Testis (tissue), 3 donors: Measurements from ENCODE around the gene VILL. TPM values are rescaled to one million over a fixed set of nuclear protein-coding genes. Genes with fewer than 3 reads are reported as not detected.

Experiments
- DNase-seq: peaks from one replicate; pipeline ENCODE4 v3.0.0-alpha.2; 2019
- H3K27ac ChIP-seq, 2 donors: fragments of 200-600 bp; sonication (generic); one replicate each; pipeline ENCODE4 v1.5.1; 2019
- H3K27me3 ChIP-seq: fragments of 200-600 bp; sonication (generic); one replicate; pipeline ENCODE4 v1.5.1; 2019
- H3K36me3 ChIP-seq: fragments of 200-600 bp; sonication (generic); one replicate; pipeline ENCODE4 v1.5.1; 2017; ENCODE audit warnings: low read depth; ENCODE audit errors: missing control alignments
- H3K4me1 ChIP-seq: fragments of 200-600 bp; sonication (generic); one replicate; pipeline ENCODE4 v1.5.1; 2019
- H3K4me3 ChIP-seq, 2 donors: fragments of 200-600 bp; sonication (generic); one replicate each; pipeline ENCODE4 v1.5.1; 2017 to 2019
- H3K9me3 ChIP-seq: fragments of 200-600 bp; sonication (generic); one replicate; pipeline ENCODE4 v1.5.1; 2017
- POLR2A ChIP-seq: fragments of 450-650 bp; IDR thresholded peaks from one replicate; pipeline ENCODE4 v1.6.1; 2017; ENCODE audit warnings: antibody characterized with exemption, mild to moderate bottlenecking, moderate library complexity
- WGBS, 2 donors: methylation state at CpG; one replicate each; pipeline ENCODE4 v1.1.5; 2018; 5-methylcytosine and 5-hydroxymethylcytosine counted together
- intact Hi-C: fragments of 100-400 bp; cut with DNase I; formaldehyde crosslinking; loops from one replicate; pipeline ENCODE4 v1.15.1; 2023; ENCODE audit warnings: low total_unique reads
- polyA plus RNA-seq: library from polyadenylated mRNA; stranded (reverse); fragments of 350-450 nt; fragmentation: Illumina TruSeq; extraction: RNeasy Lipid Tissue Mini Kit (QIAGEN cat#74804); gene quantifications from one replicate; pipeline ENCODE4 v1.2.3, GENCODE V29; 2014; ENCODE audit warnings: low read depth, low replicate concordance; ENCODE audit not compliant: insufficient read depth
- total RNA-seq, 2 donors: library from RNA; depleted of rRNA; stranded (reverse); fragments of >200 nt; gene quantifications; one replicate each; pipeline ENCODE4 v1.2.3, GENCODE V29; 2016
- TF ChIP-seq, protein P1 (sequence below), 3 experiments: fragments of 450-650 bp in 2 of 3; fragments of 200-600 bp in 1 of 3; sonication (generic) in 1 of 3; IDR thresholded peaks; one replicate each; pipeline ENCODE4 v1.5.1; 2016 to 2019; ENCODE audit warnings: antibody characterized with exemption in 3 of 3, mild to moderate bottlenecking in 2 of 3, moderate library complexity in 1 of 3

VILL gene
- total and polyA plus RNA-seq, 3 donors from 2014 or later, result 9.5 to 17.4 (median 16.3) TPM

DNA sequence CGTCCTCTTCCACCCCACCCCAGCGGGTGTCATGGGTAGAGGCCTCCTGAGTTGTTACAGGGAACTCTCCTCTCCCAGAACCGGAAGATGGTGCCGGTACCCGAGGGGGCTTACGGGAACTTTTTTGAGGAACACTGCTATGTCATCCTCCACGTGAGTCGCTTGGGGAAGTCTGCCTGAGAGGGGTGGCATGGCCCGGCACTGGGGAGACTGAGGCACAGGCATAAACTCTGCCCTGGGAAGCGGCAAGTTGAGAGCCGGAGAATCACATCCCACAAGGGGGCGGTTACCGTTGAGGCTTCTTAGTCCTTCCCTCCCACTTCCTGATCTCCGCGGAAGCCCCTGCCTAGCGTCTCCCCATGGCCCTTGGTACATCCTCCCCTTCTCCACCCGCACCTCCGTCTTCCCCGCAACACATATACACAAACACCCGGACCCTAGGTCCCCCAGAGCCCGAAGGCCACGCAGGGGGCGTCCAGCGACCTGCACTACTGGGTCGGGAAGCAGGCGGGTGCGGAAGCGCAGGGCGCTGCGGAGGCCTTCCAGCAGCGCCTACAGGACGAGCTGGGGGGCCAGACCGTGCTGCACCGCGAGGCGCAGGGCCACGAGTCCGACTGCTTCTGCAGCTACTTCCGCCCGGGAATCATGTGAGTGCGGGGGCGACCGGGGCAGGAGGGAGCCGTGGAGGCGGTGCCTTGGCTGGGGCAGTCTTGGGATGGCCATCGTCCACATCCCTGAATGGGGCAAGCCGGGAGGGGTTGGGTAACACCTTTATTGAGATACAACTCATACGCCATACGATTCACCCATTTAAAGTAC is 3.4 kb downstream of the VILL start:
- TF ChIP-seq, protein P1, sequence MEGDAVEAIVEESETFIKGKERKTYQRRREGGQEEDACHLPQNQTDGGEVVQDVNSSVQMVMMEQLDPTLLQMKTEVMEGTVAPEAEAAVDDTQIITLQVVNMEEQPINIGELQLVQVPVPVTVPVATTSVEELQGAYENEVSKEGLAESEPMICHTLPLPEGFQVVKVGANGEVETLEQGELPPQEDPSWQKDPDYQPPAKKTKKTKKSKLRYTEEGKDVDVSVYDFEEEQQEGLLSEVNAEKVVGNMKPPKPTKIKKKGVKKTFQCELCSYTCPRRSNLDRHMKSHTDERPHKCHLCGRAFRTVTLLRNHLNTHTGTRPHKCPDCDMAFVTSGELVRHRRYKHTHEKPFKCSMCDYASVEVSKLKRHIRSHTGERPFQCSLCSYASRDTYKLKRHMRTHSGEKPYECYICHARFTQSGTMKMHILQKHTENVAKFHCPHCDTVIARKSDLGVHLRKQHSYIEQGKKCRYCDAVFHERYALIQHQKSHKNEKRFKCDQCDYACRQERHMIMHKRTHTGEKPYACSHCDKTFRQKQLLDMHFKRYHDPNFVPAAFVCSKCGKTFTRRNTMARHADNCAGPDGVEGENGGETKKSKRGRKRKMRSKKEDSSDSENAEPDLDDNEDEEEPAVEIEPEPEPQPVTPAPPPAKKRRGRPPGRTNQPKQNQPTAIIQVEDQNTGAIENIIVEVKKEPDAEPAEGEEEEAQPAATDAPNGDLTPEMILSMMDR (IDR thresholded peaks at IDR 0.05), result no peak
- no peak for TF ChIP-seq POLR2A
- intact Hi-C loops, result no loop called here
- no peaks in the 10 kb centered on the region for H3K9me3 ChIP-seq
- H3K27me3 ChIP-seq, result no peaks in the 10 kb centered on the region
- H3K4me3 ChIP-seq, result peak overlapping the region; percentile 71 to 72
- peaks cover 25% of the 10 kb centered on the region for H3K4me1 ChIP-seq
- no peaks in the 10 kb centered on the region for H3K36me3 ChIP-seq
- H3K27ac ChIP-seq, result peak overlapping the region; percentile 73 to 85
- 1% methylated on average over 19 to 49 of the region's 49 CpGs for WGBS, 2 donors
- DNase-seq, result peak; percentile 87

DNA sequence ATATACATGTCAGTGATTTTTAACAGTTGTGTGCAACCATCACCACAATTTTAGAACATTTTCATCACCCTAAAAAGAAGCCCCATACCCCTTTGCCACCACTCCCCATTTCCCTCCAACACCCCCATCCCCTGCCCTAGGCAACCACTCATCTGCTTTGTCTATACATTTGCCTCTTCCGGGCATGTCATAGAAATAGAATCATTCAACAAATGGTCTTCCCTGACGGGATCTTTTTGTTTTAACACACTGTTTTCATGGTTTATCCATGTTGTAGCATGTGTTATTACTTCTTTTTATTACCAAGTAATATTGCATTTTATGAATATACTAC is 4.0 kb downstream of the VILL start:
- H3K9me3 ChIP-seq, result no peaks in the 10 kb centered on the region
- intact Hi-C loops, result no loop called here
- no peak for DNase-seq
- H3K36me3 ChIP-seq, result no peaks in the 10 kb centered on the region
- 22% methylated on average over 2 of the region's 2 CpGs for WGBS, 2 donors
- H3K4me3 ChIP-seq, result peak overlapping the region; percentile 71 to 72
- peak overlapping the region; percentile 73 to 85 for H3K27ac ChIP-seq
- no peaks in the 10 kb centered on the region for H3K27me3 ChIP-seq
- peaks cover 25% of the 10 kb centered on the region for H3K4me1 ChIP-seq
- TF ChIP-seq POLR2A, result no peak
- TF ChIP-seq, protein P1 (IDR thresholded peaks at IDR 0.05), result no peak

DNA sequence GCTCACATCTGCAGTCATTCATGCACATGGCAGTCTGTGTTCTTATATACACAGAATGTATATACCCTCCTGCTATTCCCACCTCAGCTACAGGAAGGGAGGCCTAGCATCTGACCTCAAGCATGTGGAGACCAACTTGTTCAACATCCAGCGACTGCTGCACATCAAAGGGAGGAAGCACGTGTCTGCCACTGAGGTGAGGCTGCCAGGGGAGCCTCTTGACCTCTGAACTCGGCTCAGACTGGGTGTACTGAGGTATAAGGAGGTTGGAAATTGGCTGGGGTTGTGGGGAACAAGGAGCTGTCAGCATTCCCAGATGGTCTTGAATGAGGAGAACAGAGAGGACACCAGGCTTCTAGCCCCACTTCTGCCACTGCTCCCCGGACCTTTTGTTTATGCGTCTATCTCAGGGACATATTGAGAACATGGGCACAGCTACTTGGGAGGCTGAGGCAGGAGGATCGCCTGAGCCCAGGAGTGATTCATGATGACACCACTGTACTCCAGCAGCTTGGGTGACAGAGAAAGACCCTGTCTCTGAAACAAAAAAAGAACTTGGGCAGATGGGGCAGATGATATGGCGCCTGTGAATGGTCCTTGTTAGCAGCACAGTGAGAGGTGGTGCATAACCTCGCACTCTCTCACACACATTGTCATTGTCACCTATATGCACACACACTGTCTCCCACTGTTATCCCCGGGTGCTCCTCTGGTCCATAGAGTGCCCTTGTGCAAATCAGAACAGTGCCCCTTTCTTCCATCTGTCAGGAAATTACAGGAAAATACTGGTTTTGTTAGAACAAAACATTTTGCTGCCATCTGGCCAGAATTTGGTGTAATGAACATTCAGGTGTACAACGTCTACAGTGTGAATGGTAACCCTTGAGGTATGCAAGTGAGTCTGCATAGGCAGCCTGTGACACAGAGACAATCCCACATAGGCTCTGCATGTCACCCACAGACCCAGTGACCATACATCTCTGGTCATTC is 5.4 kb downstream of the VILL start:
- TF ChIP-seq, protein P1 (IDR thresholded peaks at IDR 0.05), result no peak
- TF ChIP-seq POLR2A, result no peak
- no peak overlapping the region for H3K27ac ChIP-seq
- 80 to 85% methylated on average over 10 of the region's 10 CpGs for WGBS, 2 donors
- no peaks in the 10 kb centered on the region for H3K36me3 ChIP-seq
- no peak overlapping the region for H3K4me3 ChIP-seq
- H3K9me3 ChIP-seq, result no peaks in the 10 kb centered on the region
- no peak for DNase-seq
- no peaks in the 10 kb centered on the region for H3K27me3 ChIP-seq
- peaks cover 25% of the 10 kb centered on the region for H3K4me1 ChIP-seq
- intact Hi-C loops, result no loop called here

DNA sequence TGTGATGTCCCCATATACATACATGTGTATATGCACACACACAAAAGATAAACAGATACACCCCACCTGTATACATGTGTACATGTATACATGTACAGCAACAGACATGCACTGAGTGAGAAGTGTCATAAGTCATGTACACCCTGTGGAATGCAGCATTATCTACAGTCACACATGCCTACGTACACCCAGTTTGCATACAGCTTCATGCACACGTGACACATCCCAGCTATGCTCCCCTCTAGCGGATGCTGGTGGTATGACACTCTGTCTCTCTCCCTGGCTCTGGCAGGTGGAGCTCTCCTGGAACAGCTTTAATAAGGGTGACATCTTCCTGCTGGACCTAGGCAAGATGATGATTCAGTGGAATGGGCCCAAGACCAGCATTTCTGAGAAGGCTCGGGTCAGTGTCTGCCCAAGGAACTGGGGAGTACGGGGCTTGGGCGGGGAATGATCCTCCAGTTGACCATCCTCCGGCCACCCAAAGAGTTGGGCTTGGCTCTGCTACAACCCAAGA is 6.3 kb downstream of the VILL start:
- Histone ChIP-seq H3K4me3 (no peak overlapping the region), H3K27ac (no peak overlapping the region), H3K9me3 (no peaks in the 10 kb centered on the region), H3K4me1 (peaks cover 25% of the 10 kb centered on the region), H3K27me3 (no peaks in the 10 kb centered on the region), H3K36me3 (no peaks in the 10 kb centered on the region)
- WGBS, 2 donors, result 42 to 70% methylated on average over 7 of the region's 7 CpGs
- peak; percentile 82 for DNase-seq
- intact Hi-C loops, result no loop called here
- TF ChIP-seq, protein P1 (IDR thresholded peaks at IDR 0.05), result peak; percentile 90 to 94 (median 93)
- TF ChIP-seq POLR2A, result no peak
